GM23248 (cell line): Measurements from ENCODE around the gene LSR.

ENCODE experiments used
- EZH2 ChIP-seq: fragments of 200-600 bp; sonication (generic); IDR thresholded peaks from 2 replicates; pipeline ENCODE4 v1.6.1; 2018; ENCODE audit warnings: antibody characterized with exemption, mild to moderate bottlenecking; ENCODE audit not compliant: insufficient read depth, poor library complexity, severe bottlenecking
- EZH2phosphoT487 ChIP-seq: fragments of 200-600 bp; sonication (generic); IDR thresholded peaks from 2 replicates; pipeline ENCODE4 v1.6.1; 2018; ENCODE audit warnings: antibody characterized with exemption, moderate library complexity, mild to moderate bottlenecking, low read depth; ENCODE audit not compliant: insufficient read depth

- TF ChIP-seq EZH2, result no peak
- TF ChIP-seq EZH2phosphoT487, result no peak
Measured at GRCh38 chr19:35216833-35217648, 31.8 kb upstream of the LSR start.
